Sigmoid colon (tissue), 4 donors: Measurements from ENCODE around the gene CTSF.

Experiments used
- EP300 ChIP-seq, 4 donors: sonication (generic); formaldehyde crosslinking; IDR thresholded peaks; one replicate each; pipeline ENCODE4 v1.6.1; 2017; ENCODE audit warnings: antibody characterized with exemption in 4 of 4
- TF ChIP-seq, protein P1 (sequence below), 4 experiments: fragments of 450-650 bp in 3 of 4; fragments of 200-600 bp in 1 of 4; IDR thresholded peaks; one replicate each; pipeline ENCODE4 v1.5.1; 2016 to 2019; ENCODE audit warnings: antibody characterized with exemption in 4 of 4, mild to moderate bottlenecking in 3 of 4, moderate library complexity in 2 of 4

DNA sequence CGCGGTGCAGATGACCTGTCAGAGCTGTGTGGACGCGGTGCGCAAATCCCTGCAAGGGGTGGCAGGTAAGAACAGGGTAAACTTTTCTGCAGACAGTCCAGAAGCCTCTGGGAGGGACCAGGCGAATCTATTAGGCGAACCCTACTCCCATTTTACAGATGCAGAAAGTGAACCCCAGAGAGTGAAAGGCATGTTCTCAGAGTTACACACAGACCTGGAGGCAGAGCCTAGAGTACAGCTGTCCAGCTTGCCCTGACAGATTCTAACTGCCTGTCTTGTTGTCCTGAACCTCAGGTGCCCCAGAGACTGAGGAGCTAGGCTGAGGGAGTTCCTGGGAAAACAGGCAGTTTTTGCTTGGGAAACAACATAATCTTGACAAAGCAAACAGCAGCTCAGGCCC, 25.2 kb upstream of the CTSF start:
- TF ChIP-seq, protein P1, sequence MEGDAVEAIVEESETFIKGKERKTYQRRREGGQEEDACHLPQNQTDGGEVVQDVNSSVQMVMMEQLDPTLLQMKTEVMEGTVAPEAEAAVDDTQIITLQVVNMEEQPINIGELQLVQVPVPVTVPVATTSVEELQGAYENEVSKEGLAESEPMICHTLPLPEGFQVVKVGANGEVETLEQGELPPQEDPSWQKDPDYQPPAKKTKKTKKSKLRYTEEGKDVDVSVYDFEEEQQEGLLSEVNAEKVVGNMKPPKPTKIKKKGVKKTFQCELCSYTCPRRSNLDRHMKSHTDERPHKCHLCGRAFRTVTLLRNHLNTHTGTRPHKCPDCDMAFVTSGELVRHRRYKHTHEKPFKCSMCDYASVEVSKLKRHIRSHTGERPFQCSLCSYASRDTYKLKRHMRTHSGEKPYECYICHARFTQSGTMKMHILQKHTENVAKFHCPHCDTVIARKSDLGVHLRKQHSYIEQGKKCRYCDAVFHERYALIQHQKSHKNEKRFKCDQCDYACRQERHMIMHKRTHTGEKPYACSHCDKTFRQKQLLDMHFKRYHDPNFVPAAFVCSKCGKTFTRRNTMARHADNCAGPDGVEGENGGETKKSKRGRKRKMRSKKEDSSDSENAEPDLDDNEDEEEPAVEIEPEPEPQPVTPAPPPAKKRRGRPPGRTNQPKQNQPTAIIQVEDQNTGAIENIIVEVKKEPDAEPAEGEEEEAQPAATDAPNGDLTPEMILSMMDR (IDR thresholded peaks at IDR 0.05) = no peak
- TF ChIP-seq EP300 (IDR thresholded peaks at IDR 0.05) = no peak
